GM12878 (cell line): ENCODE measurements around the gene TIMP3. TPM values are rescaled to one million over a fixed set of nuclear protein-coding genes. Genes with fewer than 3 reads are reported as not detected.

Source experiments
- ATAC-seq: fragments of 200-7000 bp; cut with Tn5 transposase; 3 replicates; pipeline ENCODE4 v1.9.1; 2020; ENCODE audit warnings: mild to moderate bottlenecking, moderate library complexity
- BruUV-seq: library from RNA; stranded (reverse); fragments of 400-500 nt; replicated peaks from 2 replicates; lab custom pipeline; 2021; lab: Mats Ljungman, UMichigan
- CTCF ChIA-PET: fragments of 300-600 bp; sonication (Branson Sonifier 250); formaldehyde crosslinking; extraction: SDS; loops from one replicate; lab custom pipeline; 2021; ENCODE audit warnings: inconsistent platforms; lab: Yijun Ruan, JAX
- POLR2A ChIA-PET: fragments of 350-600 bp; formaldehyde crosslinking; extraction: SDS; loops from one replicate; lab custom pipeline; 2021; ENCODE audit warnings: inconsistent platforms; lab: Charles Lee
- RAD21 ChIA-PET: fragments of 300-600 bp; sonication (Branson Sonifier 250); formaldehyde crosslinking; loops from one replicate; lab custom pipeline; 2023; ENCODE audit warnings: antibody characterized with exemption; ENCODE audit not compliant: unreplicated experiment; lab: Charles Lee
- SMC1A ChIA-PET: fragments of 300-600 bp; sonication (Branson Sonifier 250); formaldehyde crosslinking; loops from one replicate; lab custom pipeline; 2023; ENCODE audit not compliant: unreplicated experiment, uncharacterized antibody; lab: Charles Lee
- DNase-seq: peaks from one replicate; pipeline ENCODE4 v3.0.0-alpha.2; 2011; ENCODE audit warnings: low read depth, low spot score
- FAIRE-seq: peaks from 3 replicates; lab custom pipeline; 2011; peaks lifted over from hg19 to GRCh38; lab: Jason Lieb, UNC
- H2AFZ ChIP-seq: 2 replicates; pipeline ENCODE4 v1.6.0; 2011; ENCODE audit warnings: low read depth, low read length, control low read depth; ENCODE audit not compliant: control insufficient read depth
- H3K27ac ChIP-seq: 2 replicates; pipeline ENCODE4 v1.5.1; 2011; ENCODE audit warnings: control low read depth; ENCODE audit not compliant: control insufficient read depth, insufficient read depth
- H3K27me3 ChIP-seq, 2 experiments: replicated peaks in 1 of 2; 2 replicates each; pipeline versions ENCODE4 v1.6.0 to v1.6.1; 2011; ENCODE audit warnings: low read length in 1 of 2; ENCODE audit not compliant: control insufficient read depth in 2 of 2, insufficient read depth in 2 of 2
- H3K36me3 ChIP-seq, 2 experiments: 2 replicates each; pipeline ENCODE4 v1.5.1; 2011; ENCODE audit warnings: low read length in 1 of 2; ENCODE audit not compliant: control insufficient read depth in 2 of 2, insufficient read depth in 2 of 2
- H3K4me1 ChIP-seq: 2 replicates; pipeline ENCODE4 v1.6.1; 2011; ENCODE audit warnings: mild to moderate bottlenecking, low read length, moderate library complexity, mixed read lengths; ENCODE audit not compliant: control insufficient read depth, insufficient read depth
- H3K4me2 ChIP-seq: 2 replicates; pipeline ENCODE4 v1.6.0; 2011; ENCODE audit warnings: control low read depth; ENCODE audit not compliant: control insufficient read depth, insufficient read depth
- H3K4me3 ChIP-seq: fragments of 200-600 bp; sonication (generic); 2 replicates; pipeline ENCODE4 v1.5.1; 2016
- H3K79me2 ChIP-seq: 2 replicates; pipeline ENCODE4 v1.6.0; 2011; ENCODE audit warnings: low read length; ENCODE audit not compliant: control insufficient read depth, insufficient read depth
- H3K9ac ChIP-seq: 2 replicates; pipeline ENCODE4 v1.8.0; 2011; ENCODE audit warnings: low read length, control low read depth, mixed read lengths; ENCODE audit not compliant: control insufficient read depth, insufficient read depth
- H3K9me3 ChIP-seq: replicated peaks from 3 replicates; pipeline ENCODE4 v1.5.1; 2011; ENCODE audit warnings: mild to moderate bottlenecking, low read length; ENCODE audit not compliant: control insufficient read depth, insufficient read depth
- H4K20me1 ChIP-seq: 2 replicates; pipeline ENCODE4 v1.6.0; 2011; ENCODE audit not compliant: control insufficient read depth, insufficient read depth
- BCLAF1 ChIP-seq: fragments of 450-650 bp; IDR thresholded peaks from 2 replicates; pipeline ENCODE4 v1.6.1; 2017; ENCODE audit warnings: antibody characterized with exemption, mild to moderate bottlenecking, moderate library complexity
- ETV6 ChIP-seq, 2 experiments: fragments of 450-650 bp in 1 of 2; IDR thresholded peaks in 1 of 2; conservative IDR thresholded peaks in 1 of 2; 2 replicates each; pipeline ENCODE4 v1.6.1; 2014; ENCODE audit warnings: antibody characterized with exemption in 1 of 2, borderline replicate concordance in 1 of 2, low read depth in 1 of 2, mild to moderate bottlenecking in 1 of 2, moderate library complexity in 1 of 2
- EZH2 ChIP-seq: IDR thresholded peaks from 2 replicates; pipeline ENCODE4 v1.6.1; 2012; ENCODE audit warnings: low read depth, mild to moderate bottlenecking, control low read depth, inconsistent platforms, low read length, borderline replicate concordance; ENCODE audit not compliant: control insufficient read depth
- FOS ChIP-seq: IDR thresholded peaks from 3 replicates; pipeline ENCODE4 v1.6.1; 2011; ENCODE audit warnings: borderline replicate concordance; ENCODE audit not compliant: insufficient read length; ENCODE audit errors: extremely low read depth
- MAX ChIP-seq: IDR thresholded peaks from 2 replicates; pipeline ENCODE4 v1.6.1; 2012; ENCODE audit warnings: low read depth, low read length, improper control_type of control experiment
- PAX8 ChIP-seq: fragments of 450-650 bp; IDR thresholded peaks from 2 replicates; pipeline ENCODE4 v1.6.1; 2017; ENCODE audit warnings: mild to moderate bottlenecking, moderate library complexity
- POLR2A ChIP-seq: IDR thresholded peaks from 2 replicates; pipeline ENCODE4 v1.6.1; 2011; ENCODE audit warnings: low read depth, mild to moderate bottlenecking, low read length
- POLR2AphosphoS5 ChIP-seq: IDR thresholded peaks from 2 replicates; pipeline ENCODE4 v1.6.1; 2011; ENCODE audit warnings: mild to moderate bottlenecking, low read length, inconsistent platforms
- RAD51 ChIP-seq: fragments of 450-650 bp; IDR thresholded peaks from 2 replicates; pipeline ENCODE4 v1.6.1; 2016; ENCODE audit warnings: moderate library complexity, mild to moderate bottlenecking, inconsistent platforms
- TCF3 ChIP-seq: IDR thresholded peaks from 2 replicates; pipeline ENCODE4 v1.6.1; 2012; ENCODE audit warnings: low read depth, mild to moderate bottlenecking, low read length, borderline replicate concordance; ENCODE audit not compliant: insufficient read depth
- WGBS: methylation state at CpG from one replicate; pipeline ENCODE4 v1.1.6; 2016; ENCODE audit warnings: low lambda C conversion rate; ENCODE audit not compliant: insufficient replicate concordance, insufficient coverage; ENCODE audit errors: missing lambda C conversion rate; 5-methylcytosine and 5-hydroxymethylcytosine counted together
- in situ Hi-C: fragments of 300-500 bp; cut with MboI; formaldehyde crosslinking; loops from 9 replicates; pipeline ENCODE4 v1.14.3; 2018; ENCODE audit warnings: mixed read lengths
- intact Hi-C: fragments of 100-400 bp; cut with micrococcal nuclease; formaldehyde crosslinking; loops from one replicate; pipeline ENCODE4 v1.14.2; 2022; ENCODE audit not compliant: unreplicated experiment
- polyA plus RNA-seq, 11 experiments: library from polyadenylated mRNA; depleted of rRNA in 4 of 11; unstranded in 6 of 11; stranded (reverse) in 5 of 11; fragments of >200 nt; fragmentation: Nextera tagmentation in 4 of 11; fragmentation: Illumina TruSeq in 1 of 11; extraction: Ambion mirVana in 4 of 11; extraction: Trizol in 1 of 11; gene quantifications; 1 replicate in 1 of 11; 2 replicates in 10 of 11; pipeline versions ENCODE4 v1.2.1 to v1.2.3, GENCODE V29; 2011 to 2016; ENCODE audit warnings: inconsistent platforms in 2 of 11, missing spikeins in 2 of 11, low read depth in 1 of 11
- total RNA-seq, 4 experiments: library from RNA; depleted of rRNA in 3 of 4; stranded (reverse); fragments of >200 nt in 3 of 4; fragmentation: Illumina TruSeq in 1 of 4; extraction: Trizol in 1 of 4; gene quantifications; 2 replicates each; pipeline versions ENCODE4 v1.2.1 to v1.2.3, GENCODE V29; 2013 to 2021

TIMP3 gene
- total and polyA plus RNA-seq, 10 of the 15 experiments (the other 5 are each of a cell fraction or from before 2014, with no cell fraction given) = 0.01 to 0.74 (median 0.27) TPM; not detected in 5

GRCh38 chr22:32901925-32902324 is 100.4 kb downstream of the TIMP3 start:
- Histone ChIP-seq H3K36me3 (no peaks in the 10 kb centered on the region), H2AFZ (no peak overlapping the region), H3K79me2 (no peaks in the 10 kb centered on the region), H3K4me1 (no peaks in the 10 kb centered on the region), H4K20me1 (no peaks in the 10 kb centered on the region), H3K4me2 (no peak overlapping the region), H3K9me3 (no peaks in the 10 kb centered on the region), H3K4me3 (no peak overlapping the region), H3K27ac (no peak overlapping the region), H3K9ac (no peak overlapping the region), H3K27me3 (no peaks in the 10 kb centered on the region; a peak in 1 of 4 replicates)
- 8% methylated on average over 1 of the region's 1 CpG for WGBS
- no TSS peak for BruUV-seq
- TF ChIP-seq FOS (no peak), POLR2AphosphoS5 (no peak), RAD51 (no peak)
- ATAC-seq = no peak
- in situ Hi-C loops (no loop called here), intact Hi-C loops (no loop called here)
- no peak for DNase-seq
- POLR2A ChIA-PET = no interaction called here
- RAD21 ChIA-PET = interaction anchor here (1.1 kb wide), 1 partner anchor 26 kb away, joined by 3 read pairs; no protein-coding TSS in a partner anchor
- SMC1A ChIA-PET = interaction anchor here (0.6 kb wide), 1 partner anchor 10 kb away, joined by 3 read pairs; no protein-coding TSS in a partner anchor
- no peak for FAIRE-seq
- CTCF ChIA-PET = interaction anchor here (0.8 to 1.0 kb wide), 2 partner anchors 84 to 85 kb away, joined by 3 to 4 read pairs; no protein-coding TSS in a partner anchor

GRCh38 chr22:32903507-32903906 is 102.0 kb downstream of the TIMP3 start:
- TF ChIP-seq BCLAF1 (no peak), EZH2 (no peak), PAX8 (no peak), ETV6 (conservative IDR thresholded peaks at IDR 0.05 in 1 of 2, IDR thresholded peaks at IDR 0.05 in 1 of 2; ENCODE audit: borderline replicate concordance in 1 of 2, low read depth in 1 of 2) (no peak), POLR2A (no peak), MAX (no peak), TCF3 (no peak)
- no peak for DNase-seq
- CTCF ChIA-PET = interaction anchor here (0.6 kb wide), 1 partner anchor 109 kb away, joined by 3 read pairs; no protein-coding TSS in a partner anchor
- FAIRE-seq = no peak
- Histone ChIP-seq H3K79me2 (no peaks in the 10 kb centered on the region), H3K9ac (no peak overlapping the region), H3K4me3 (no peak overlapping the region), H2AFZ (no peak overlapping the region), H3K4me2 (no peak overlapping the region), H3K9me3 (no peaks in the 10 kb centered on the region), H3K36me3 (no peaks in the 10 kb centered on the region), H3K27me3 (no peaks in the 10 kb centered on the region; a peak in 1 of 4 replicates), H3K4me1 (no peaks in the 10 kb centered on the region), H4K20me1 (no peaks in the 10 kb centered on the region), H3K27ac (no peak overlapping the region)
- intact Hi-C loops = no loop called here
- 30% methylated on average over 5 of the region's 5 CpGs for WGBS
- RAD21 ChIA-PET = no interaction called here
- SMC1A ChIA-PET = no interaction called here
- POLR2A ChIA-PET = no interaction called here
- in situ Hi-C loops = no loop called here
- BruUV-seq = no TSS peak
- ATAC-seq = no peak
